Measurements from ENCODE around the gene SERPINA10. TPM values are rescaled to one million over a fixed set of nuclear protein-coding genes. Genes with fewer than 3 reads are reported as not detected.

The SERPINA10 gene
- total and polyA plus RNA-seq, 2 of the 13 experiments (the other 11 are each of a cell fraction or from before 2014, with no cell fraction given), result 20.1 to 20.2 TPM

DNA sequence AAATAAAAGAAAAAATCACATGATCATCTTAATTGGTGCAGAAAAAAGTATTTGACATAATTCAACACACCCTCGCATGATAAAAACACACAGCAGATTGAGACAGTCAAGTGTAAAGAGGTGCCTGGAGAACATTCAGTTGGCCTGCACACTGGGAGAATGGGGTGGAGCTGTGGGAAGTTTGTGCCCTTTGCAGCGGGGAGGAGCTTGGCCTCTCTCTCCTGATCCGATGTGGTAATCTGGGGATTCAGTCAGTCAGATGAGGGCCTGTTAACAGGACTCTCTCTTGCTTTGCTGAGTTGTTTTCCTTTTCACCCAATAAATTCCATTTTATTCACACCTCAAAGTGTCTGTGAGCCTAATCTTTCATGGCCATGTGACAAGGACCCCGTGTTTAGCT is 24.2 kb upstream of the SERPINA10 start (continued):
- TF ChIP-seq ZBTB40 (IDR thresholded peaks at IDR 0.05), result no peak
- no peak for TF ChIP-seq ZBTB40 (CRISPR knock-in tag; IDR thresholded peaks at IDR 0.05)
- no peak for TF ChIP-seq BORCS8-MEF2B (CRISPR knock-in tag; IDR thresholded peaks at IDR 0.05)
- TF ChIP-seq, protein P1, sequence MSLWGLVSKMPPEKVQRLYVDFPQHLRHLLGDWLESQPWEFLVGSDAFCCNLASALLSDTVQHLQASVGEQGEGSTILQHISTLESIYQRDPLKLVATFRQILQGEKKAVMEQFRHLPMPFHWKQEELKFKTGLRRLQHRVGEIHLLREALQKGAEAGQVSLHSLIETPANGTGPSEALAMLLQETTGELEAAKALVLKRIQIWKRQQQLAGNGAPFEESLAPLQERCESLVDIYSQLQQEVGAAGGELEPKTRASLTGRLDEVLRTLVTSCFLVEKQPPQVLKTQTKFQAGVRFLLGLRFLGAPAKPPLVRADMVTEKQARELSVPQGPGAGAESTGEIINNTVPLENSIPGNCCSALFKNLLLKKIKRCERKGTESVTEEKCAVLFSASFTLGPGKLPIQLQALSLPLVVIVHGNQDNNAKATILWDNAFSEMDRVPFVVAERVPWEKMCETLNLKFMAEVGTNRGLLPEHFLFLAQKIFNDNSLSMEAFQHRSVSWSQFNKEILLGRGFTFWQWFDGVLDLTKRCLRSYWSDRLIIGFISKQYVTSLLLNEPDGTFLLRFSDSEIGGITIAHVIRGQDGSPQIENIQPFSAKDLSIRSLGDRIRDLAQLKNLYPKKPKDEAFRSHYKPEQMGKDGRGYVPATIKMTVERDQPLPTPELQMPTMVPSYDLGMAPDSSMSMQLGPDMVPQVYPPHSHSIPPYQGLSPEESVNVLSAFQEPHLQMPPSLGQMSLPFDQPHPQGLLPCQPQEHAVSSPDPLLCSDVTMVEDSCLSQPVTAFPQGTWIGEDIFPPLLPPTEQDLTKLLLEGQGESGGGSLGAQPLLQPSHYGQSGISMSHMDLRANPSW (CRISPR knock-in tag; IDR thresholded peaks at IDR 0.05; ENCODE audit: borderline replicate concordance), result no peak
- TF ChIP-seq BHLHE40 (IDR thresholded peaks at IDR 0.05; ENCODE audit: low read length), result no peak
- no peak for TF ChIP-seq ZNF207 (IDR thresholded peaks at IDR 0.05; ENCODE audit: borderline replicate concordance)
- TF ChIP-seq ZNF496 (CRISPR knock-in tag; IDR thresholded peaks at IDR 0.05; ENCODE audit: insufficient replicate concordance), result no peak
- no peak for TF ChIP-seq HDAC6 (IDR thresholded peaks at IDR 0.05; ENCODE audit: low read depth, low read length)
- no peak for TF ChIP-seq ZNF501 (CRISPR knock-in tag; IDR thresholded peaks at IDR 0.05)
- no peak for TF ChIP-seq RFX5 (IDR thresholded peaks at IDR 0.05; ENCODE audit: low read depth, low read length)
- TF ChIP-seq GATAD2A (CRISPR knock-in tag; IDR thresholded peaks at IDR 0.05), result peak; percentile 36; the same call in 1 of the 2 replicates
- no peak for TF ChIP-seq TERF1 (CRISPR knock-in tag; IDR thresholded peaks at IDR 0.05)
- no peak for TF ChIP-seq MIXL1 (CRISPR knock-in tag; IDR thresholded peaks at IDR 0.05)
- TF ChIP-seq ZNF205 (CRISPR knock-in tag; IDR thresholded peaks at IDR 0.05), result no peak
- peak; percentile 43; the same call in 1 of the 2 replicates for TF ChIP-seq RXRB (CRISPR knock-in tag; IDR thresholded peaks at IDR 0.05; ENCODE audit: borderline replicate concordance)
- TF ChIP-seq NBN (conservative IDR thresholded peaks at IDR 0.05), result no peak

Measured in HepG2 (cell line).